GM21367 (cell line): ENCODE data around the gene HVCN1.
"Not testable (repeated sequence)": the region's sequence is repeated elsewhere in the genome, so short reads cannot be mapped to it uniquely, and the experiment has no call there.

Source experiments
- ATAC-seq: cut with Tn5 transposase; IDR thresholded peaks from one replicate; pipeline ENCODE4 v1.9.1; 2021; ENCODE audit not compliant: unreplicated experiment

Gene HVCN1

DNA sequence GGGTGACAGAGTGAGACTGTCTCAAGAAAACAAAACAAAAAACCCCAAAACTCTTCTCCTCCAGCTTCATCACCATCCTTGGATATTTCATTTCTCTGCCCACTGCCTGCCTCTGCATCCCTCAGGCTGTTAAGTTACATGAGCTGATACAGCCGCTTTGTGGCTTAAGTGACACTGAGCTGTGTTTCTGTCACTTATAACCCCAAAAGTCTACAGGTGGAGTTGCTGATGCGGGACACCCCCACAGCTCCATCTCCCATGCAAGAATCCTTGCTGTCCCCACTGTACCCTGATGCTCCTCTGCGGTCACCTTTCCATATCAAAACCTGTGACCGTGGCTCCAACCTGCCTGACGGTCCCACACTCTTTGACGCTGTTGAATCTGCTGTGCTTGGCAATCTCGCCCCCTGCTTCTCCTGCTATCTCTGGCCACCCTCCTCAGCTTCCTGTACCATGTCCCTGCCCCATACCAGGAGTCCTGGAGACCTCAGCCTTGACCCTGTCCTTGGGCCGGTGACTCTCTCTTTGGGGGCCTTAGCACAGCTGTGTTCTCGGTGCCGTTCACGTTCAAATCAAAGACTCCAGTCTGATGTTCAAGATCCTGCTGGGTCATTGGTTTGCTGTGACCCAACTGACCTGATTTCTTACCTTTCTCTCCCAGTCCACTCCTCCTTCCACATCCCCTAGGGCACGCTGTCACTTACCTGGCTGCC is 20.3 kb downstream of the HVCN1 start:
- ATAC-seq = no peak

DNA sequence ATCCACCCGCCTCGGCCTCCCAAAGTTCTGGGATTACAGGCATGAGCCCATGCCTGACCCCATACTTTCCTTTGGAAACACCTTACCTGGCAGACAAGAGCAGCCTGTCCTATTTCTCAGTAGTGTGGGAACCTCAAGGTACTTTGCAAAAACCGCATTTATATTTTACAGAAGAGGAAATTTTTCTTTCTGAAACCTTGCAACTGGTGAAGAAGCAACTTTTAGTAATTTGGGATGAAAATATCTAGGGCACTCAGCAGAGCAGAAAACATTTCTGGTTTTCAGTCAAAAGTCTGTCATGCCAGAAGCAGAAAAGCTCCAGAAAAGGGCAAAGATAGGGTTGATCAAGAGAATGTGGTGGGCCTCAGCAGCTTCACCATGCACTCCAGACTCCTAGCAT is 21.2 kb downstream of the HVCN1 start:
- ATAC-seq = no peak

DNA sequence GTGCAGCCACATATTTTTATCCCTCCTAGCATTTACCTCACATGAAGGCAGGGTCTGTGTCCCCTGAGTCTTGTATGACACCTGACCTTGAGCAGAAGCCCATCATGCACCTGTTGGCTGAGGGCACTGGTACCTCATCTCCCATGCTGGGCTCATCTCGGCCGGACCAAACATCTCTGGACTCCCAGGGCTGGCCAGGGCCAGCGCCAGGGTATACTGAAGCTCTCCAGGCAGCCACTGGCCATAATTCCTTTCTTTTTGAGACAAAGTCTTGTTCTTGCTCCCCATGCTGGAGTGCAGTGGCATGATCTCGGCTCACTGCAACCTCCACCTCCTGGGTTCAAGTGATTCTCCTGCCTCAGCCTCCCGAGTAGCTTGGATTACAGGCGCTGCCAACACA is 22.0 kb downstream of the HVCN1 start:
- no peak for ATAC-seq

DNA sequence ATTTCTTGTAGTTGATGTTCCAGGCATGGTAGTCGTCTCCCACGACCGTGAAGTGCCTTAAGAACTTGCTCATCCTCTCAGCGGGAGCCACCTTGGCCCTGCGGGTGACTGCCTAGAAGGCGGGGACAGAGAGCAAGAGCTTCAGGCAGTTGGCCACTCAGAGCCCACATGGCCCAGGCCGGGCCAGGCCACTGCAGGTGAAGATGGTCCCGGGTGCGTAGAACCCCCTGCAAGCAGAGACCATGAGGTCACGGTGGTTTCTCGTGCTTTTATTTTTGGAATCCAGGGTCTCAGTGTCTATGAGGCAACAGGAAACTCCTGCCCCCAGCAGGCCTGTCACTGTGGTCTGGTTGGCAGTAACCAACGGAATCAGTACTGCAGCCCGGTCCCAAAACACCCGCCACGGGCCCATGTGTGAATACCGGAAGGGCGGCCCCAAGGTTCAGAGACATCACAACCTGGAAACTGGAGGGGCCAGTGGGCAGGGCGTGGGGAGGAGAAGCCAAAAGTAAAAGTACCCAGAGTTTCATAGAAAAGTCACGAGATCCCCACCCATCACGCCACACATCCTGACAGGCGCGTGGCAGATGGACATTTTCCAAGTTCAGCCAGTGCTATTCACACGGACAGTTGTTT is 27.5 kb downstream of the HVCN1 start:
- ATAC-seq = peak; percentile 82

DNA sequence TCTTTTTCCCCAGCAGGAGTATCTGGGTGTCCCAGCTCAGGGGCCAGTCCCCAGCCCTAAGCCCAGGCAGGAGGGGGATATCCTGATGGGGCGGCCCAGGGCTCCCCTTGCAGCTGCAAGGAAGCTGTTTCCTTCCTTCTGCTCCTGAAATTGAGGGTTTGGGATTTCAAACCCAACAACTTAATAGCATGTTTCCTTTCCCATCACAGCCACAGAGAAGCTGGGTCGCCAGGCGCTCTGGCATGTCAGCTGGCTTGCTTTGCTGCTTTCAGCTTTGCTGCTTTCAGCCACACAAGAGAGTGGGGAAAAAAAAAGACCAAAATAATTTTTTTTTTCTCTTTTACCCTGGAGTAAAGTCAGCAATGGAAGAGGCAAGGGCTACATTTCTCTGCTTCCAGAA is 30.0 kb downstream of the HVCN1 start:
- no peak for ATAC-seq

DNA sequence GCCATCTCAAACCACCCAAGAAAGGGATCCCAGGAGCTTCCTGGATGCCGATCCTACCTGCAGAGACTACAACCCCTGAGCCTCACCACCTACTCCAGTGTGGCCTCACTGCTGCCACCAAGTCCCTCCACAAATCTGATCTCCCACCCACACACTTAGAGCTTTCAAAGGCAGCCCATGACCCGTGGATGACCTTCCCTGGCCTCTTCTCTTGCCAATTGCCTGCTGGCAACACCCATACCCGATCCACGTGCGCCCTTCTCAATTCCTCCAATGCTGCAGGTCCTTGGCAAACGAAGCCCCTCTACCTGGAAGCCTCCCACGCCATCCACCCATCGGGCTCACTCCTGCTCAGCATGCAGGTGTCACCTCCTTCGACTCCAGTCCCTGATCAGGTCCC is 30.7 kb downstream of the HVCN1 start:
- ATAC-seq = no peak

GRCh38 chr12:110657747-110658146 is 31.2 kb downstream of the HVCN1 start:
- ATAC-seq = no peak

DNA sequence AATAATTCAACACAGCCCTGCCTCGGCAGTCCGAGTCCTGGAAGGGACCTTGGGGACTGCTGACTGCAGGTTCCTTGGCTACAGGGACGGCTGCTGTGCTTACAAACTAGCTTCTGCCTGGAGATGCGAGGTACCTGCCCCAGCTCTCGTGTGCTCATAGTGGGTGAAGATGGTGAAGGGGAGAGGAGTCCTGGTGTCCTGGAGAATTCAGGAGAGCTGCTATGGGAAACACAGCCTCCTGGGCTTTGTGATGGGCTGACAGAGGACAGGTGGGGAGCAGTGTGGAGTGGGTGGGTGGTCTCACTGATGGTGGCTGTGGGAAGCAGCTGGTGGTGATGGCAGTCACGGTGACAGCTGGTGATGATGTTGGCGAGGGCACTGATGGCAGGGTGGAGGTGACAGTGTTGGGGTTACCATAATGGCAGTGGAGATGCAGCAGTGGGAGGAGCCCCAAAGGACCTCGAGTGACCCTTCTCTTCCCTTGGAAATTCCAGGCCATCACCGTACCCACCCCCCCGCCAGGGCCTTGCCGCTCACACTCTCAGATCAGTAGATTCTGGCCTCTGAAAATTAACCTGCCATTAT is 32.8 kb downstream of the HVCN1 start:
- ATAC-seq = no peak

DNA sequence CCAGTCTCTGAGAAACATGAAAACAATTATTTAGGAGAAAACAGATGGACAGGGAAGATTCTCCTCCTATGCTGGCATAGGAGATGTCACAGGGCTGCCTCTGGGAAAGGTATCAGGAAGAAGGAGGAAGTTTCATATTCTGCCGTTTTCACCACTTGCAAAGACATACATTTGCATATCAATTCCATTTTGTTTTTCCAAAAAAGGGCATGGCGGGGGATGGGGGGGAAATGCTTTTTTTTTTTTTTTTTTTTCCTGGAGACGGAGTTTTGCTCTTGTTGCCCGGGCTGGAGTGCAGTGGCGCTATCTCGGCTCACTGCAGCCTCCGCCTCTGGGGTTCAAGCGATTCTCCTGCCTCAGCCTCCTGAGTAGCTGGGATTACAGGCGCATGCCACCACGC is 34.7 kb downstream of the HVCN1 start:
- not testable (repeated sequence) for ATAC-seq

DNA sequence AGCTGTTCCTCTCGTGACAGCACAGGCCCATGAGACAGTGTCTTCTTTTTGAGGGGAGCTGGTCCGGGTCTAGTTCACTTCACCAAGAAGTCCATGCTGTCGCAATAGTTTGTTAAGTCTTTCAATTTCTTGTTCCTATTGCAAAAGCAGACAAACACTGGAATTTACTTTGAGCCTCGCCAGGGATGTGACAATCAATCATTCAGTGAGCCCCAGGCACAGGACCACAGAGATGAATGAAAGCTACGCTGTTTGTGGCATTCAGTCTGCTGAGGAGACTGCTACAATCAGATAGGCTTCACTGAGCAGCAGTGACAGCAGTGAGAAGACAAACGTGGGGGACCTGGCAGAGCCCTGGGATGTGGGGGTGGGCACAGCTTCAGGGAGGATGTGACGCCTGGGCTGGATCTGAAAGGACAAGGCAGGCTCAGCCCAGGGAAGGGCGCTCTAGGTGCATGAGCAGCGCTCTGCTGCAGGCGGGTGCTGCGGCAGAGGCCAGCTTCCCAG is 39.5 kb downstream of the HVCN1 start:
- ATAC-seq = no peak

DNA sequence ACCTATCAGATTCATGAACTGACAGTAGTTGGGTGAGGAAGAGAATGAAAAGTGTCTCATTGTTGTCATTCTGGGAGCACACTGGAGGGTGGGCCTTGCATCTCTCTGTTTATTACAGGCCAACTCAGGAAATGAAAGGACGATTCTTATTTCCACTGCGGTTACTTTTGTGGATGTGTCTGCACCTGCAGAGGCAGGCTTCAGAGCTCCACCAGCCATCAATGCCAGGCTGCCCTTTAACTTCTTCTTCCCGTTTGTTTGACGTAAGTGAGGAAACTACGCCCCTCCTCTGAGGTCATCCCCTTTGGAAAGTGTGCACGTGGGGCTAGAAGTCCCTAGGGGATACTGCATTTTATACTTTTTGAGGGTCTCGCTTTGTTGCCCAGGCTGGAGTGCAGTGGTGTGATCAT is 41.3 kb downstream of the HVCN1 start:
- peak; percentile 62 for ATAC-seq

DNA sequence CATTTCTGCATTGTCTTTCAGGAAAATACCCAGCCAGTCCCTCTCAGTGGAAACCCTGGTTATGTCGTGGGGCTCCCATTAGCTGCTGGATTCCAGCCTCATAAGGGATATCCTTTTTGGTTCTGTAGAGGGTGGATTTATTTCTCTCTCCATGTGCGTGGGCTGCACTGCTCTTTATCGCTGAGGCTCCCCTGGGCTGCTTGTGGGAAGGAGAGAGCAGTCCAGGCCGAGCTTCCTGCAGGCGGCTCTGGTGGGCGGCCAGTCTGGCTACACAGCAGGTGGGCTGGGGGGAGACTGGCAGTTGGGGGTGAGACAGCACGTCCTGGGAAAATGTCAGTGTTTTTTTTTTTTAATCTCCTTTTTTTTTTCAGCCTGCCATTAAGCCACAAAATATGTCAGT is 47.4 kb downstream of the HVCN1 start:
- ATAC-seq = no peak

DNA sequence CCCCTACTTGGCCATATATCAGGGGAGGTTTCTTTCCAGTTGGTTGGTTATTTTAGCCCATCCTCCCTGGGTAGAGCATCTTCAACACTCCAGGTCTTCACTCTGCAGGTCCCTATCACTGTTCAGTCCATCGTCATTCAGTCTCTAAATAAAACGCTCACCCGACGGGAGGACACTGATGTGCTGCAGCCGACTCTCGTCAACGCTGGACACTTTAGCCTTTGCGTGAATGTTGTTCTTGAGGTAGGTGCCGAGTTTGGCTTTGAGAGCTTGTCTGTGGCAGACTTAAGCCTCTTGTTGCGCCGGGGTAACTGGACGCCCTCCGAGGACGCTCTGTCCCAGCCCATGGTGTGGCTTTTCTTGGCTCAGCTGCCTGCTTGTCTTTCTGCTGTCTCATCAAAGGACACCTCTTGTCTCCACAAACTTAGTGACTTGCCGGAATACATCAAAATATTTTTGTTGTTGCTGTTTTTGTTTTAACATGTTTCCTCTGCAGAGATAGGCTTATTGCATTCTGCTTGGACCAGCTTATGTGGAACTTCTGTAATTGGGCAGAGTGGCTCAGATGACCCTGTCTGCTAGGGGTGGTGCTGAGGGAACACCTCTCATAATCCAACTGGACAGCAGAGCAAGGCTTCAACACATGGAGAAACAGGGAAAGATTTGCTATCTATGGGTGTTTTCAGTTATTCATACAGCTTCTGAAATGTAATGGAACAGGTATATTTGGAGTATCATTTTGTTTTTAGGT is 48.5 kb downstream of the HVCN1 start:
- no peak for ATAC-seq

DNA sequence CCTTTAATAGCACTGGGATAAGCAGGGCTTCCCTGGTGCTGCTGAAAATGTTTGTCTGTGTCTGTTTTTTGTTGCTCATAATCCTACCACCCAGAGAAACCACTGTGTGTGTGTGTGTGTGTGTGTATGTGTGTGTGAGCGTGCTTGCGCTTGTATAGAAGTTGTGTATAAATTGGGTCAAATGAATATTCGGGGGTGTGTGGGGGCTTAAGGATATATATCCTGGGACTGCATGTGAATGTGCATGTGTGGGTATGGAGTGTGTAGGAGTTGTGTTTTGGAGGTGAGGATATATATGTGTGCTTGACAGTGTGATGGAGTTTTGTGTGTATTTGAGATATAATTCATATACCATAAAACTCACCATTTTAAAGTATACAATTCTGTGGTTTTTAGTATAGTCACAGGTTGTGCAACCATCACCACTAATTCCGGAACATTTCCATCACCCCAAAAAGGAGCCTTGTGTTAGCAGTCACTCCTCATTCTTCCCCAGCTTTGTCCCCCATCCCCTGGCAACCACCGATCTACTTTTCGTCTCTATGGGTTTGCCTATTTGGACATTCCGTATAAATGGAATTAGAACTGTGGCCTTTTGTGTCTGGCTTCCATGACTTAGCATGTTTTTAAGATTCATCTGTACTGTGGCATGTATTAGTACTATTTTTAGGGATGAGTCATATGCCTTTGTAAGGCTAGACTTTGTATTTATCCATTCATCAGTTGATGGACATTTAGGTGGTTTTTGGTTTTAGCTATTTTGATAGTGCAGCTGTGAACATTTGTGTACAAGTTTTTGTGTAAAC is 49.4 kb downstream of the HVCN1 start:
- no peak for ATAC-seq

DNA sequence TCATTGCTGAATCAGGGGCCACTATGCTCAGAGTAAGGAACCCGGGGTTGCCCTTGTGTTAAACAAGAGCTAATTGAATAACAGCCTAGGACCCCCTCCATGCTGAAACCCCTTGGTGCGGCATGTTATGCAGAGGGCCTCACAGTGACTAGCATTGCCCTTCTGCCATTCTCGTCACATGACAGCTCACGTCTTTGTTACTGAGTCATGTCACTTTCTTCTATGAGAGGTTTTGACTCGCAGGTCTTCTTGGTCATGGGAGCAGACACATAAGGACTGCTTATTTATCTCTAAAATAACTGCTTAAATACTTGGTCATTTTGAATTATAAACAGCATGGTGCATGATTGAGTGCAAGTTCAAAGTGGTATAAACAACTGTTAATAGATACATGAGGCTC is 50.1 kb downstream of the HVCN1 start:
- ATAC-seq = no peak

DNA sequence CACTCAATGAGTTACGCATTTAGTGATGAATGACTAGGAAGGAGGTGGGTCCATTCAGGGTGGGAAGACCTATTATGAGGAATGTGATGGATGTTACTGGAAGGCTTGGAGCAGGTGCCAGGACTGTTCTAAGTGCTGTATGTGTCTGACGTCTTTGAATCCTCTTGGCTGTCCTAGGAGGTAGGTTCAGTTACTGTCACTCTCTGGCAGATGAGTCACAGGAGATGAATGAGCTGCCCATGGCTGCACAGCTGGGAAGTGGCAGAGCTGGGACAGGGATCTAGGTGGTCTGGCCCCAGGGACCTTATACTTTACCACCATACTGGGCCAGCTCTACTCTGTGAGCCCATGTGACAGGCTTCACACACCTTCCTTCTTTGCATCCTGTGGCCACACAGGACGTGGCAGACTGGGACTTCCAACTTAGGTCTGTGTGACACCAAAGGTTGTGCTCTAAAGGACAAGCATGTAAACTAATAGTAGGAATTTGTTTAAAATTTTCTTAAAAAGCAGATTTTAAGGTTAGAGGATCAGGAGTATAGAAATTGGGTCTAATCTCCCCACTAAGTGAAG is 51.0 kb downstream of the HVCN1 start:
- no peak for ATAC-seq

DNA sequence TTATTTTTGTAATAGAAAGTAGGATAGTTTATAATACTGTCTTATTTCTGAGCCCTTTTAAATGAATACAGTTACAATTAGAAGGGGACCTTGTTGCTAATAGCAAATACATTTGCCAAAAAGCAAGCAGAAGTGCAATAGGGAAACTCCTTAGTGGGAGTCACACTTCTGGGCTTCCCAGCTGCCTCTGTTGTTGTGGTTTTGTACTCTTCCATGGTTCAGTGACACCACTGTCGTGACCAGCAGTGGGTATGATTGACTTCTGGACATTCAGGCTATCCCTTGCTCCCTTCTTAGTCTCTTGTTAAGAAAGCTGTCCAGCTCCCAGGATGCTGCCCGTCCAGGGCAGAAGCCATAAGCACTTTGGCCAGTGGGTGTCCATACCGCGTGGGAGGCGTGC is 52.4 kb downstream of the HVCN1 start:
- no peak for ATAC-seq

DNA sequence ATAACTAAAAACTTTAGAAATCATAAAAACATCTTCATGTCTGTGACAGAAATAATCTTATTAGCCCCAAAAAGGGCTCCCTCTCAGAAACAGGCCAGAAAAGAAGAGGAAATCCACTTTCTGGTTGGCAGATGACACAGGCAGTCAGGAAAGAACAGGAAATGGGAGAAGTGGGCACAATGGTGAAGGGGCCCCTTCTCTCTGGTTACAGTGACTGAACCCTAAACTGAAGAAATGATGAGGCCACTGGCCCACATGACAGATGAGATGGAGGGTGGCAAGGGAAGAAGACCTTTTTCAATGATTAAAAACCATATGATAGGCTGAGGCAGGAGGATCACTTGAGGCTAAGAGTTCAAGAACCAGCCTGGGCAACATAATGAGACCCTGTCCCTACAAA is 53.9 kb downstream of the HVCN1 start:
- no peak for ATAC-seq

DNA sequence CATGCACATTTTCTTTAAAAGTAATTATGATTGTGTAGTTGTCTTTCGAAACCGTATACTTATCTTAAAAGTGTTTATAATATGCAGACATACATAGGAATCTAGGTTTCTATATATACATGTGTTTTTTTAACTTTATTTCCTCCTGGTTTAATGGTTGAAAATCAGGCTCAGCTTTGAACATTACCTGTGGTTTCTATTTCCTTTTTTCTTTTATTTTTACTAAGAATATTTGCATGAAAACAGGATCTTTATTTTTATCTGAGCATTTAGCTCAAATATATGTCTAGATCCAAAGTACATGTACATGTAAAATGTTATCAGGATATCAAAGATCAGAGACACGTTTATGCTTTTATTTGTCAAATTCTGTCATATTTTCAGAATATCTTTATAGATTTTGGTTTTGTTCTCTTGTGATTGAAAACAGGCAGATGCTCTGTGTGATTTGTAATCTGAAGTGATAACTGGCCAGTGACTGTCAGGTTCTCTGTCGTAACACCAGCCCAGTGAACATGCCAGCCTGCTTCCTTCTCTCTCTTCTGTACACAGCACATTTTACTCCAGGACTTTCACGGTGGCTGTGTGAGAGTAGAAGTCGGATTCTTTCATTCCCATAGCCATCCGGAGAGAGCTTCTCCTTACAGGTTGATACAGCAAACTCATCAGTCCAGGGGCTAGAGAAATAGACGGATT is 61.3 kb downstream of the HVCN1 start:
- ATAC-seq = no peak

GRCh38 chr12:110622582-110622981 is 66.3 kb downstream of the HVCN1 start:
- no peak for ATAC-seq
